Left lung (tissue), 14 donors: ENCODE measurements around the gene QRSL1. TPM values are rescaled to one million over a fixed set of nuclear protein-coding genes. Genes with fewer than 3 reads are reported as not detected.
"Not testable (repeated sequence)": the region's sequence is repeated elsewhere in the genome, so short reads cannot be mapped to it uniquely, and the experiment has no call there.

Experiments
- ATAC-seq: fragments of 200-7000 bp; cut with Tn5 transposase; one replicate; pipeline ENCODE4 v1.9.1; 2020; ENCODE audit warnings: moderate library complexity
- DNase-seq, 4 donors: peaks; one replicate each; pipeline ENCODE4 v3.0.0-alpha.2; 2013 to 2020
- H3K27ac ChIP-seq, 2 donors: fragments of 200-600 bp; sonication (generic) in 1 of 2; one replicate each; pipeline versions ENCODE4 v1.5.0 to v1.8.0; 2020 to 2021
- H3K27me3 ChIP-seq, 2 donors: fragments of 200-600 bp; sonication (generic) in 1 of 2; one replicate each; pipeline versions ENCODE4 v1.5.0 to v1.8.0; 2020 to 2021
- H3K36me3 ChIP-seq, 2 donors: fragments of 200-600 bp; sonication (generic) in 1 of 2; one replicate each; pipeline versions ENCODE4 v1.5.0 to v1.8.0; 2020 to 2021
- H3K4me1 ChIP-seq, 2 donors: fragments of 200-600 bp; one replicate each; pipeline ENCODE4 v1.8.0; 2021
- H3K4me3 ChIP-seq, 2 donors: fragments of 200-600 bp; sonication (generic) in 1 of 2; one replicate each; pipeline versions ENCODE4 v1.5.0 to v1.8.0; 2020 to 2021; ENCODE audit warnings: mild to moderate bottlenecking in 1 of 2
- H3K9me3 ChIP-seq, 2 donors: fragments of 200-600 bp; sonication (generic) in 1 of 2; one replicate each; pipeline versions ENCODE4 v1.5.0 to v1.8.0; 2020 to 2021
- CTCF ChIP-seq, 2 donors: fragments of 200-600 bp; sonication (generic) in 1 of 2; IDR thresholded peaks; one replicate each; pipeline versions ENCODE4 v1.5.0 to v1.8.0; 2021; ENCODE audit warnings: antibody characterized with exemption in 2 of 2
- intact Hi-C, 2 donors: fragments of 100-400 bp; cut with DNase I; formaldehyde crosslinking; loops; one replicate each; pipeline versions ENCODE4 v1.11.2 to v1.14.2; 2022
- long read RNA-seq, 12 donors: library from polyadenylated mRNA in 2 of 12; unstranded in 2 of 12; transcript quantifications; one replicate each; pipeline ENCODE4 v2.0.0 and lab custom pipeline, GENCODE V29; 2019 to 2026
- polyA plus RNA-seq, 6 donors: library from polyadenylated mRNA; unstranded; fragments of 120-200 nt; gene quantifications; one replicate each; pipeline ENCODE4 v1.2.1, GENCODE V29; 2013; ENCODE audit not compliant: insufficient read length in 6 of 6
- total RNA-seq, 2 donors: library from RNA; stranded (reverse); fragmentation: NEBNext Ultra II Directional; extraction: Animal tissue kit (Norgen Biotek cat#: 25700); gene quantifications; one replicate each; pipeline ENCODE4 v1.2.1, GENCODE V29; 2021
- donor health status: DM: no; HTN: yes; CAD: no.
- donor health status: DM: no; HTN: no; CAD: no.

The QRSL1 gene
- total RNA-seq (10 to 100 TPM in 1 of 2 donors, 1 to 10 TPM in 1; 9.7 to 10.9 TPM), polyA plus RNA-seq (10 to 100 TPM; 16.2 to 18.6 (median 17.1) TPM)
- long read RNA-seq, donor 1, full-length matches to known transcripts, result 6 of 6 reads
- long read RNA-seq, donor 1, partial matches to known transcripts, result 0 of 6 reads
- long read RNA-seq, donor 1, other reads (novel, unspliced or antisense), result 0 of 6 reads
- long read RNA-seq, donor 2, full-length matches to known transcripts, result 6 of 6 reads
- long read RNA-seq, donor 2, partial matches to known transcripts, result 0 of 6 reads
- long read RNA-seq, donor 2, other reads (novel, unspliced or antisense), result 0 of 6 reads
- long read RNA-seq, donor 3, full-length matches to known transcripts, result 7 of 7 reads
- long read RNA-seq, donor 3, partial matches to known transcripts, result 0 of 7 reads
- long read RNA-seq, donor 3, other reads (novel, unspliced or antisense), result 0 of 7 reads
- long read RNA-seq, donor 4, result 0 reads
- long read RNA-seq, donor 5, full-length matches to known transcripts, result 3 of 3 reads
- long read RNA-seq, donor 5, partial matches to known transcripts, result 0 of 3 reads
- long read RNA-seq, donor 5, other reads (novel, unspliced or antisense), result 0 of 3 reads
- long read RNA-seq, donor 6, full-length matches to known transcripts, result 6 of 6 reads
- long read RNA-seq, donor 6, partial matches to known transcripts, result 0 of 6 reads
- long read RNA-seq, donor 6, other reads (novel, unspliced or antisense), result 0 of 6 reads
- long read RNA-seq, donor 7, full-length matches to known transcripts, result 3 of 3 reads
- long read RNA-seq, donor 7, partial matches to known transcripts, result 0 of 3 reads
- long read RNA-seq, donor 7, other reads (novel, unspliced or antisense), result 0 of 3 reads
- long read RNA-seq, donor 8, full-length matches to known transcripts, result 3 of 3 reads
- long read RNA-seq, donor 8, partial matches to known transcripts, result 0 of 3 reads
- long read RNA-seq, donor 8, other reads (novel, unspliced or antisense), result 0 of 3 reads
- long read RNA-seq, donor 9, result 0 reads
- long read RNA-seq, donor 10, partial matches to known transcripts, result 1 of 2 reads
- long read RNA-seq, donor 10, other reads (novel, unspliced or antisense), result 1 of 2 reads
- long read RNA-seq, donor 11, full-length matches to known transcripts, result 3 of 3 reads
- long read RNA-seq, donor 11, partial matches to known transcripts, result 0 of 3 reads
- long read RNA-seq, donor 11, other reads (novel, unspliced or antisense), result 0 of 3 reads
- long read RNA-seq, donor 12, full-length matches to known transcripts, result 2 of 2 reads
- long read RNA-seq, donor 12, partial matches to known transcripts, result 0 of 2 reads
- long read RNA-seq, donor 12, other reads (novel, unspliced or antisense), result 0 of 2 reads

DNA sequence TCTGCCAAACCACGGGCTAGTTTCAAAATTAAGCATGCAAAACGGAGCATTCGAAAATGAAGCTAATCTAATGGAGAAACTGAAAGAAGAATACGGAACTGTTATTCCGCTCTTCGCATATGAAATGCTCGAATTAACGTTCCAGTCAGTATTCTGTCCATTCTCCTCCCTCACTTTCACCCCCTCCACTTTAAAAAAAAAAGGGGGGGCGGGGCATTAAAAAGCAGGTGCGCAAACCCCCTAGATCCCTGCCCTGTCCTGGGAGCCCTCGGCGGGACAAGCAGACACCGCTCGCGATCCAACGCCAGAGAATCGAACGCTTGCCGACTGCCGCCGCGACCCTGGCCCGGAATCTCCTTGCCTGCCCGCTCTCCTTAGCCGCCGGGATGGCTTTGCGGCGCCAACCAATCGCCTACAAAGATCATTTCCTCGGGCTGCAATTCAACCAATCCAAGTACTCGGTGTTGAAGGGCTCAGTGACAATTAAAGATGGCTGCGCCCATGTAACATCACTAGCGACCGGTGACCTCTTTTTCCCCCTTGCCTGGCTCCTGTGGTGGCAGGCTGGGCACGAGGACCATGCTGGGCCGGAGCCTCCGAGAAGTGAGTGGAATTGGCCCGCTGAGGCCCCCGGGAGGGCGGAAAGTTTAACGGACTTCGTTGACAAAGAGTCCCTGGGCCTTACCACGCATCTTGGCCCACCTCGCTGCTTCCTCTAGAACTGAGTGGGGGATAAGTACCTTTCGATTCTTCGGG lies at the start of gene QRSL1, which contains the start of gene RTN4IP1:
QRSL1 (plus strand) TSS at position 476 of the 756 bp plus-strand sequence; CDS start at position 580, 104 bp downstream.
RTN4IP1 (minus strand) TSS at position 396 of the 756 bp plus-strand sequence. CDS start 477 bp downstream, outside the sequence.
- DNase-seq, result peak; percentile 86 to 97 (median 92)
- Histone ChIP-seq H3K27me3 (no peaks in the 10 kb centered on the region), H3K4me3 (peak within 1 kb of the TSS; percentile 64 to 76), H3K27ac (peak within 1 kb of the TSS; percentile 77 to 84), H3K9me3 (no peaks in the 10 kb centered on the region), H3K36me3 (no peaks in the 10 kb centered on the region), H3K4me1 (peaks cover 0 to 23% of the 10 kb centered on the region in 2 donors)
- peak; percentile 99 for ATAC-seq
- no peak for TF ChIP-seq CTCF (IDR thresholded peaks at IDR 0.05)
- intact Hi-C loops, result no loop called here

DNA sequence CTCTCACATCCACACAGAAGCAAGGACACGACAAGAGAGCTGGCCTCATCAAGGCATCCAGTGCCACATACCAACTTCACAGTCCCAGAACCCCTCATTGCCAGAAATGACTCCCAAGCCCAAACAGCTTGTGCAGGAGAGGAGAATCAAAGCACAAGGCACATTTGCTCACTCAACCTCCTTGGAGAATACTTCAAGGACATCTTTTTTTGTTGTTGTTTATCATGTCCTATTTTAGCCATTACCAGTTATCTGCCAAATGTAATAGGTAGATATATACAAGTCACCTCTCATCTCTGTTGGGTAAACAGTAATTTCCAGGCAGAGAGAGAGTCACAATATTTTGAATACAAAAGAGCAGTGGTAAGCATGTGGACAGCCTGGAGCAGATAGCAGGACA lies 47.9 kb upstream of the QRSL1 start:
- H3K4me1 ChIP-seq, result no peaks in the 10 kb centered on the region
- H3K9me3 ChIP-seq, result no peaks in the 10 kb centered on the region
- H3K27me3 ChIP-seq, result no peaks in the 10 kb centered on the region
- no peak overlapping the region for H3K27ac ChIP-seq
- DNase-seq (no peak), ATAC-seq (no peak)
- H3K36me3 ChIP-seq, result peaks cover 0 to 22% of the 10 kb centered on the region in 2 donors
- intact Hi-C loops, result no loop called here
- no peak overlapping the region for H3K4me3 ChIP-seq
- no peak for TF ChIP-seq CTCF (IDR thresholded peaks at IDR 0.05)

DNA sequence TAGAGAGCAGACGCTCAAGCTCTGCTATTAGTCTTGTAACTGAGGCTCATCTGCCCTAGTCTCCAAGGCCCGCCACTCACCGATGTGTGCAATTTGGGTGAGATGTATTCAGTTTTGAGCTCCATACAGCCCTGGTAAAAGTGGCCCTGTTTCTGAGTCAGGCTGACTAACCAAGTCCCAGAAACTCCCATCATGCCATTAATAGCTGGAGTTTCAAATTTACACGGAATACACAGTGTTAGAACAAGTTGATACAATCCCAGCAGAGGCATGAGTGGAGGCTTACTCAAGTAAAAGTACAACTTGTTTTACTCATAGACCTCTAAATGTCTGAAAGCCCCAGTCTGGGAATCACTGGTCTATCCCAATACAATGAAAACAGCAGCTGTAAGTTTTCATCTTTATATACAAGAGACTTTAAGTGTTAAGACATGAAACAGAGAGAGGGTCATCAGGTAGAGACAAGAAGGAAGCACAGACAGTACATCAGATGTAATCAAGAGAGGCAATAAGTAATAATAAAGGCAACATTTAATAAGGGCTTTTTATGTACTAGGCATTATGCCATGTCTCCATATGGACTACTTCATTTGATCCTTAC lies 42.5 kb upstream of the QRSL1 start:
- DNase-seq, result no peak
- Histone ChIP-seq H3K27ac (no peak overlapping the region), H3K9me3 (no peaks in the 10 kb centered on the region), H3K4me1 (no peaks in the 10 kb centered on the region), H3K27me3 (no peaks in the 10 kb centered on the region), H3K36me3 (peaks cover 0 to 31% of the 10 kb centered on the region in 2 donors), H3K4me3 (no peak overlapping the region)
- intact Hi-C loops, result no loop called here
- no peak for ATAC-seq
- TF ChIP-seq CTCF (IDR thresholded peaks at IDR 0.05), result no peak

- H3K27ac ChIP-seq, H3K27me3 ChIP-seq, H3K4me1 ChIP-seq, ATAC-seq, H3K9me3 ChIP-seq, DNase-seq, intact Hi-C loops, H3K4me3 ChIP-seq: not testable (repeated sequence)
- peaks cover 0 to 18% of the 10 kb centered on the region in 2 donors for H3K36me3 ChIP-seq
These were observed 40.4 kb upstream of the QRSL1 start for GRCh38 chr6:106588937-106589336.
